Measurements from ENCODE around the gene KCTD18.

KCTD18 gene

DNA sequence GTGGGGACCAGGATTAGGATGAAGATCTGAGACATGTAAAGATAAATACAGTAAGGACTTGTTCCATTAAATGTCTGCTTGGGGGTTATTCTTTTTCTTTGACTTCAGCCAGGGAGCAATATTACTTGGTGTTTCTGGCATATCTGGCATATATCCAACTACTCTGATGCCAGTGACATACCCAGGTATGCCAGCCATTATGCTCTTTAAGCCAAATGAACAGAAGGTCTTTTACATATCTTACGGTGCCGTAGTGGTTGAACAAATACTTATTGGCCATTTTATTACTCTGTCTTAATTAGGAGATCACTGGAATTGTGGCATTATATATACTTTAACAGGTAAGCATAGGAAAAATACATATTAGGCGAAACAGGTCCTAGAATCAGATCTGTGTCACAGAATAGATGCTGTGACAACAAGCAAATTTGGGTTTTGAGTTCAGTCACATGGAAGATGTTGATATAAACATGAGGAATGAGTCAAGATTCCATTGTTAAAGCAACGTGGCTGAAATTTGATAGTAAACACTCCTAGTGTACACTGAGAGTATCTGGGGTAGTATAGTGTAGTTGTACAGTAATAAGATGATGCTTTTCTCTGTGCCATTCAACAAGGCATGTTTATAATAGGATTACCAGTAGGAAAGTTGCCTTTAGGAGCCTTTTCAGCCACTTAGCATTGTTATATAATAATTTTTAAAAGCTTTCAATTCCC lies 62.6 kb downstream of the KCTD18 start:
- Histone ChIP-seq H3K27ac (ENCODE audit: insufficient read depth, low read depth, low read length, poor library complexity, severe bottlenecking) (no peak overlapping the region), H3K36me3 (ENCODE audit: control insufficient read depth, insufficient read depth, low read length) (no peaks in the 10 kb centered on the region), H3K4me1 (ENCODE audit: control insufficient read depth, insufficient read depth, low read length) (no peaks in the 10 kb centered on the region), H3K9me3 (ENCODE audit: control insufficient read depth, low read length) (no peaks in the 10 kb centered on the region), H3K4me3 (ENCODE audit: insufficient read depth, low read depth, low read length) (no peak overlapping the region), H3K27me3 (ENCODE audit: control insufficient read depth, insufficient read depth, low read length, poor library complexity, severe bottlenecking) (no peaks in the 10 kb centered on the region)
- 88 to 97% methylated on average over 4 of the region's 4 CpGs for WGBS, 2 experiments

DNA sequence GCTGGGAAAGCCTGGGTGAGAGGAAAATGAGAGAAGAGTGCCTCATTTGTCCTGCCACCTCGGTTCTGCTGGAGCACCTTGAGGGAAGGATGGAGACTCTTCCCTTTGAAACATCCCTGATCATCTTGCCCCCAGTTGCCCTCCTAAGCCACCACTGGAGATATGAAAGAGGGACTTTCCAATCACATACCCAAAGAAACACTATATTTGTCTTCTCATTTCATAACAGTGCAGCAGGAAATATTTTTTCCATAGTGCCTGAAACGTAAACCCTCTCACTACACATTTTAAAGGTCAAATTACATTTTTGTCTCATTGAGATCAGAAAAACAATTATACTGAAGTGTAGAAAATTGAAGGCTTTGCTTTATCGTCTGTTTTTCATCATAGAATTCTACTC lies 63.3 kb downstream of the KCTD18 start:
- WGBS, 2 experiments = 85 to 97% methylated on average over 3 of the region's 3 CpGs
- H3K27ac ChIP-seq (ENCODE audit: insufficient read depth, low read depth, low read length, poor library complexity, severe bottlenecking) = no peak overlapping the region
- H3K9me3 ChIP-seq (ENCODE audit: control insufficient read depth, low read length) = no peaks in the 10 kb centered on the region
- no peak overlapping the region for H3K4me3 ChIP-seq (ENCODE audit: insufficient read depth, low read depth, low read length)
- no peaks in the 10 kb centered on the region for H3K4me1 ChIP-seq (ENCODE audit: control insufficient read depth, insufficient read depth, low read length)
- no peaks in the 10 kb centered on the region for H3K36me3 ChIP-seq (ENCODE audit: control insufficient read depth, insufficient read depth, low read length)
- H3K27me3 ChIP-seq (ENCODE audit: control insufficient read depth, insufficient read depth, low read length, poor library complexity, severe bottlenecking) = no peaks in the 10 kb centered on the region

DNA sequence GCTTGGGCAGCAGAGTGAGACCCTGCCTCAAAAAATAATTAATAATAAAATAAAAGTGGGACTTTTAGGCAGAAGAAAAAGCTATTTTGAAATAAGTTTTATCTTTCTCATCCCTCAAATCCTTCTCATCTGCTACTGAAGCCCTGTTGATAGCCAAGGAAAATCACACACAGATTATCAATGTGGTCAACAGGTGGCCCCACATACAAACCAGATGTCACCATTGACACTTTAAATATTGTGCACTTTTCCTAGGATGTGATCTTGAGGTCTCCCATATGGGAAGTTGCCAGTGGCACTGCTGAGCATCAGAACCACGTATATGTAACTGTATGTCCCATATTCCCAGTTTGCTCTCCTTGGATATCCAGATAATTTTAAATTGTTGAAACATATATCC lies 64.6 kb downstream of the KCTD18 start:
- no peak overlapping the region for H3K4me3 ChIP-seq (ENCODE audit: insufficient read depth, low read depth, low read length)
- H3K36me3 ChIP-seq (ENCODE audit: control insufficient read depth, insufficient read depth, low read length) = no peaks in the 10 kb centered on the region
- WGBS, 2 experiments = 50 to 75% methylated on average over 1 of the region's 1 CpG

DNA sequence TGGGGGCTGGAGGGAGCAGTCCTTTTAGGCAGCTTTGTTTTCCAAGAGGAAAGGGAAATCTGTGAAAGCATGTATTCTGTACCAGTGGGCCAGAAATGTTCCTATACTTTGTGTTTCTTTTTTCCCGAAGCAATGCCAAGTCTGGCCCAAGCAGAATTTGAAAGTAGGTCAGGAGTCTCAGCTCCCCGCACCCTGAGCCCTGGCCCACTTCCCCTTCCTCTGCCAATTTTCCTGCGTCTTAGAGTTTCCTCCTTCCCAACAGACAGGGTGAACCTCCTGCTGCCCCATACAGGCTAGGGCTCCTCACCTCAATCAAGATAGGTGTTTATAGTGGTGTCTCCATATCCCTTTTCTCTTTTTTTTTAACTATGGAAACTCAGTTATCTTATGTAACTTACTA lies 65.3 kb downstream of the KCTD18 start:
- Histone ChIP-seq H3K27ac (ENCODE audit: insufficient read depth, low read depth, low read length, poor library complexity, severe bottlenecking) (no peak overlapping the region), H3K4me1 (ENCODE audit: control insufficient read depth, insufficient read depth, low read length) (no peaks in the 10 kb centered on the region), H3K9me3 (ENCODE audit: control insufficient read depth, low read length) (no peaks in the 10 kb centered on the region), H3K27me3 (ENCODE audit: control insufficient read depth, insufficient read depth, low read length, poor library complexity, severe bottlenecking) (no peaks in the 10 kb centered on the region), H3K36me3 (ENCODE audit: control insufficient read depth, insufficient read depth, low read length) (no peaks in the 10 kb centered on the region), H3K4me3 (ENCODE audit: insufficient read depth, low read depth, low read length) (no peak overlapping the region)
- WGBS, 2 experiments = 92% methylated on average over 3 of the region's 3 CpGs

More for the DNA sequence above, 64.6 kb downstream of the KCTD18 start:
- Histone ChIP-seq H3K9me3 (ENCODE audit: control insufficient read depth, low read length) (no peaks in the 10 kb centered on the region), H3K4me1 (ENCODE audit: control insufficient read depth, insufficient read depth, low read length) (no peaks in the 10 kb centered on the region), H3K27ac (ENCODE audit: insufficient read depth, low read depth, low read length, poor library complexity, severe bottlenecking) (no peak overlapping the region), H3K27me3 (ENCODE audit: control insufficient read depth, insufficient read depth, low read length, poor library complexity, severe bottlenecking) (no peaks in the 10 kb centered on the region)

DNA sequence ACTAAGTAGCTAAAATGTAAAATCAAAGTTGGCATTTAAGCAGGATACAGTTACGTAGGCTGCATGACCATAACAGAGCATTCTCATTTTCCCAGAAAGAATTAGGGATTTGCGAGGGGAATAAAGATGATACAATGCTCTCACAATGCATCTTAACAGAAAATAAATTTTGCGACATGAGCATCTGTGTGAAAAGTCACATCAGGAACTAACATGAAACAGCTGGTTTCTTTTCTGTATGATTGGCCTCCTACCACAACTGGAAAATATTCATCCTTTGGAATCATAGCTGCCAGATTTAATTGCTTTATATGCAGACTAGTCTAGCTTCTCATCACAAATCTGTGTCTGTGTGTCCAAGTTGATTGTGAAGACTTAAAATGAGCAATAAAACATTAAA lies 66.0 kb downstream of the KCTD18 start:
- Histone ChIP-seq H3K27me3 (ENCODE audit: control insufficient read depth, insufficient read depth, low read length, poor library complexity, severe bottlenecking) (no peaks in the 10 kb centered on the region), H3K4me3 (ENCODE audit: insufficient read depth, low read depth, low read length) (no peak overlapping the region), H3K4me1 (ENCODE audit: control insufficient read depth, insufficient read depth, low read length) (no peaks in the 10 kb centered on the region), H3K9me3 (ENCODE audit: control insufficient read depth, low read length) (no peaks in the 10 kb centered on the region), H3K36me3 (ENCODE audit: control insufficient read depth, insufficient read depth, low read length) (no peaks in the 10 kb centered on the region), H3K27ac (ENCODE audit: insufficient read depth, low read depth, low read length, poor library complexity, severe bottlenecking) (no peak overlapping the region)
- WGBS, 2 experiments = 96 to 98% methylated on average over 3 of the region's 3 CpGs

DNA sequence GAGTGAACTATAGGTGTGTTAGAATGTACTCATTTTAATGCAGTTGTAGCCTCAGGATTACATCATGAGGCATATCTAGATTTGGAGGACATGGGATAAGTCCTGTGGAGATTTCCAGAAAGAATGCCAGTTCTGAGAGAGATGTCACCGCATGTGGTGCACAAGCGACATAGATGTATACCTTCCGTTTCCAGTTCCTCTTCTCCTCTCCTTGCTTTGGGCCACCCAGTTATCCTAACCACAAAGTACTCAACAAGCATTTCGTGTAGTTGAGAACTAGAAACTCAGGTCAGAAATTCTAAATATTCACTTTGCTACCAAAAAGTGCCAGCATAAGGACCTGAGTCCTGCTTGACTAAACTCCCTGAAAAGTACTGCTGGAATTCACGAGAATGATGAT lies 66.5 kb downstream of the KCTD18 start:
- H3K4me3 ChIP-seq (ENCODE audit: insufficient read depth, low read depth, low read length) = no peak overlapping the region
- H3K36me3 ChIP-seq (ENCODE audit: control insufficient read depth, insufficient read depth, low read length) = no peaks in the 10 kb centered on the region
- 74 to 77% methylated on average over 5 of the region's 5 CpGs for WGBS, 2 experiments
- H3K27ac ChIP-seq (ENCODE audit: insufficient read depth, low read depth, low read length, poor library complexity, severe bottlenecking) = no peak overlapping the region
- H3K27me3 ChIP-seq (ENCODE audit: control insufficient read depth, insufficient read depth, low read length, poor library complexity, severe bottlenecking) = no peaks in the 10 kb centered on the region
- no peaks in the 10 kb centered on the region for H3K4me1 ChIP-seq (ENCODE audit: control insufficient read depth, insufficient read depth, low read length)
- H3K9me3 ChIP-seq (ENCODE audit: control insufficient read depth, low read length) = no peaks in the 10 kb centered on the region

DNA sequence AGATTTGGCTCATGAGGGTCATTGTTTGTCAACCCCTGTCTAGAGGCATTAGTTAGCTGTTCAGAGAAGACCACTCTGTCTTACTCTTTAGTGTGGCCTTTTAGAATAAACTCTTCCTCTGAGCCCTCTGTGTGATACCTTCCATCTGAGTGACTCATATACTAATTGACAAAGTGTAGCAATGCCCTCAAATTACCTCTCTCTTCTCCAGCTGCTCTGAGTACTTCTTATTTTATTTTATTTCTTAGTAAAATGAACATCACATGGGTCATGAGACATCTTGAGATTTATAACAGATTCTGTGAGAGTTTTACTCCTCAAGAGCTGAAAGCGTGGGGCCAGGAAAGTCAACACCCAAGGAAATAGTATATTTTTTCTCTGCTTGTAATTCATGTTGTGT lies 67.4 kb downstream of the KCTD18 start:
- Histone ChIP-seq H3K9me3 (ENCODE audit: control insufficient read depth, low read length) (no peaks in the 10 kb centered on the region), H3K27me3 (ENCODE audit: control insufficient read depth, insufficient read depth, low read length, poor library complexity, severe bottlenecking) (no peaks in the 10 kb centered on the region), H3K27ac (ENCODE audit: insufficient read depth, low read depth, low read length, poor library complexity, severe bottlenecking) (no peak overlapping the region), H3K36me3 (ENCODE audit: control insufficient read depth, insufficient read depth, low read length) (no peaks in the 10 kb centered on the region), H3K4me3 (ENCODE audit: insufficient read depth, low read depth, low read length) (no peak overlapping the region), H3K4me1 (ENCODE audit: control insufficient read depth, insufficient read depth, low read length) (no peaks in the 10 kb centered on the region)
- 100% methylated on average over 1 of the region's 1 CpG for WGBS, 2 experiments

DNA sequence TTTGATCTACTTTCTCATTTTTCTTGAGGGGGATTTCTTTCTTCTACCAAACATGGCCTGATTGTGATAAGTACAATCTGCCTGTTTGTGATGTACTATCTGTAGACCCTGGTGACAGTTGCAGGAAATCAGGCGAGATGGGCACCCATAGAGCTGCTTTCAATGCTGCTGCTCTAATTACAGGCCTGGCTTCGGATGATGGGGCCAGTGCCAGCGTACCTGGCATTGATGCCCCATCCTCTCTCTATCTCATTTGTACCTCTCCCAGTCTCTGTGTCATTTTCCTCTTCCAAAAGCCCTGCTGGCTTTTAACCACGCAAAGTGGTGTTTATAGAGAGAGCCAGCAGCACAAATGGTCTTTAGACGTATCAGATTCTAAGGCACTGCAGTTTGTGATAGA lies 69.9 kb downstream of the KCTD18 start:
- H3K36me3 ChIP-seq (ENCODE audit: control insufficient read depth, insufficient read depth, low read length) = no peaks in the 10 kb centered on the region
- H3K4me1 ChIP-seq (ENCODE audit: control insufficient read depth, insufficient read depth, low read length) = no peaks in the 10 kb centered on the region
- H3K27me3 ChIP-seq (ENCODE audit: control insufficient read depth, insufficient read depth, low read length, poor library complexity, severe bottlenecking) = no peaks in the 10 kb centered on the region
- WGBS, 2 experiments = 95 to 97% methylated on average over 5 of the region's 5 CpGs
- H3K9me3 ChIP-seq (ENCODE audit: control insufficient read depth, low read length) = no peaks in the 10 kb centered on the region
- H3K4me3 ChIP-seq (ENCODE audit: insufficient read depth, low read depth, low read length) = no peak overlapping the region
- no peak overlapping the region for H3K27ac ChIP-seq (ENCODE audit: insufficient read depth, low read depth, low read length, poor library complexity, severe bottlenecking)

All from ectodermal cell (in vitro differentiated cells).